ENCODE measurements around the gene MFN1.

The MFN1 gene

GRCh38 chr3:179348325-179349013, 960 bp downstream of the MFN1 start:
- FAIRE-seq, result peak; percentile 55

GRCh38 chr3:179355996-179356395, 8.5 kb downstream of the MFN1 start:
- no peak for FAIRE-seq

GRCh38 chr3:179363332-179363731, 15.8 kb downstream of the MFN1 start:
- FAIRE-seq, result no peak

GRCh38 chr3:179369621-179370020, 22.1 kb downstream of the MFN1 start:
- no peak for FAIRE-seq

GRCh38 chr3:179373938-179374337, 26.4 kb downstream of the MFN1 start:
- no peak for FAIRE-seq

GRCh38 chr3:179375091-179375999, 27.8 kb downstream of the MFN1 start:
- no peak for FAIRE-seq

- FAIRE-seq, result no peak
Observed at GRCh38 chr3:179376474-179376873, 29.0 kb downstream of the MFN1 start.

- peak; percentile 36 for FAIRE-seq
Observed at GRCh38 chr3:179391906-179392305, 44.4 kb downstream of the MFN1 start.

- FAIRE-seq, result no peak
Observed at GRCh38 chr3:179398574-179399231, 51.2 kb downstream of the MFN1 start.

- FAIRE-seq, result peak; percentile 9
Observed at GRCh38 chr3:179401561-179401960, 54.1 kb downstream of the MFN1 start.

- no peak for FAIRE-seq
Observed at GRCh38 chr3:179402963-179403362, 55.5 kb downstream of the MFN1 start.

GRCh38 chr3:179404307-179404706, 56.8 kb downstream of the MFN1 start:
- FAIRE-seq, result no peak

- FAIRE-seq, result no peak
Observed at GRCh38 chr3:179410331-179410730, 62.8 kb downstream of the MFN1 start.

GRCh38 chr3:179410999-179411398, 63.5 kb downstream of the MFN1 start:
- no peak for FAIRE-seq

GRCh38 chr3:179414804-179415203, 67.3 kb downstream of the MFN1 start:
- FAIRE-seq, result no peak

- FAIRE-seq, result no peak
Observed at GRCh38 chr3:179415377-179415776, 67.9 kb downstream of the MFN1 start.

- no peak for FAIRE-seq
Observed at GRCh38 chr3:179416681-179417080, 69.2 kb downstream of the MFN1 start.

GRCh38 chr3:179418610-179419009, 71.1 kb downstream of the MFN1 start:
- FAIRE-seq, result no peak

- peak; percentile 21 for FAIRE-seq
Observed at GRCh38 chr3:179421500-179421899, 74.0 kb downstream of the MFN1 start.

GRCh38 chr3:179425075-179425474, 77.6 kb downstream of the MFN1 start:
- no peak for FAIRE-seq

- FAIRE-seq, result no peak
Observed at GRCh38 chr3:179428876-179429548, 81.5 kb downstream of the MFN1 start.

GRCh38 chr3:179430277-179430870, 82.9 kb downstream of the MFN1 start:
- no peak for FAIRE-seq

GRCh38 chr3:179432021-179432420, 84.5 kb downstream of the MFN1 start:
- no peak for FAIRE-seq

All from islet of Langerhans (tissue), 1 donor.